ENCODE data around the gene NRROS. TPM values are rescaled to one million over a fixed set of nuclear protein-coding genes. Genes with fewer than 3 reads are reported as not detected.

Gene NRROS
- polyA plus RNA-seq, 1 of the 3 experiments (the other 2 are of a cell fraction), result 0.25 TPM

GRCh38 chr3:196661400-196661799 lies 21.9 kb downstream of the NRROS start:
- DNase-seq, result no peak

GRCh38 chr3:196662033-196662432 lies 22.5 kb downstream of the NRROS start:
- Histone ChIP-seq H3K9me2 (no peaks in the 10 kb centered on the region), H4K20me1 (ENCODE audit: insufficient read depth) (no peaks in the 10 kb centered on the region), H3K27me3 (ENCODE audit: insufficient read depth) (no peaks in the 10 kb centered on the region), H3K9me3 (no peaks in the 10 kb centered on the region), H3F3A (replicated peaks; ENCODE audit: insufficient read depth) (peaks cover 5% of the 10 kb centered on the region), H2AFZ (ENCODE audit: low read depth) (no peak overlapping the region), H3K9ac (no peak overlapping the region), H3K79me2 (ENCODE audit: insufficient read depth) (no peaks in the 10 kb centered on the region), H3K4me2 (no peak overlapping the region), H3K36me3 (replicated peaks in 1 of 2; ENCODE audit: control insufficient read depth in 1 of 2, insufficient read depth in 2 of 2, low read length in 1 of 2) (no peaks in the 10 kb centered on the region), H3K4me3 (ENCODE audit: low read depth in 2 of 2, low read length in 1 of 2) (no peak overlapping the region), H3K27ac (ENCODE audit: low read depth in 2 of 2, low read length in 1 of 2) (no peak overlapping the region), H3K4me1 (ENCODE audit: control insufficient read depth in 1 of 2, insufficient read depth in 2 of 2, low read depth in 1 of 2, low read length in 1 of 2) (peaks cover 5 to 8% of the 10 kb centered on the region in 2 experiments; a peak in 2 of 4 replicates)
- CTCF ChIA-PET, result interaction anchor here (1.0 kb wide), 1 partner anchor 32 kb away, joined by 3 read pairs; no protein-coding TSS in a partner anchor
- WGBS (ENCODE audit: low lambda C conversion rate), result 94% methylated on average over 13 of the region's 13 CpGs
- POLR2A ChIA-PET, result no interaction called here
- no peak for DNase-seq
- TF ChIP-seq TEAD4 (IDR thresholded peaks at IDR 0.05; ENCODE audit: borderline replicate concordance, insufficient read depth) (no peak), GABPA (IDR thresholded peaks at IDR 0.05; ENCODE audit: low read depth) (no peak), PBX3 (IDR thresholded peaks at IDR 0.05) (no peak), FOXJ3 (CRISPR knock-in tag; IDR thresholded peaks at IDR 0.05) (no peak), MAX (IDR thresholded peaks at IDR 0.05; ENCODE audit: low read depth) (no peak), TAF1 (IDR thresholded peaks at IDR 0.05; ENCODE audit: borderline replicate concordance, low read depth, low read length) (no peak), TCF12 (IDR thresholded peaks at IDR 0.05) (no peak), REST (IDR thresholded peaks at IDR 0.05; ENCODE audit: low read depth, low read length) (no peak), MEF2A (IDR thresholded peaks at IDR 0.05; ENCODE audit: borderline replicate concordance, low read depth) (no peak)

More at GRCh38 chr3:196661400-196661799, 21.9 kb downstream of the NRROS start:
- H3K27me3 ChIP-seq (ENCODE audit: insufficient read depth), result no peaks in the 10 kb centered on the region
- ChIA-PET CTCF (interaction anchor here (1.0 to 1.7 kb wide), 2 partner anchors 23 to 51 kb away, joined by 4 read pairs; no protein-coding TSS in a partner anchor), POLR2A (no interaction called here)
- H3K79me2 ChIP-seq (ENCODE audit: insufficient read depth), result no peaks in the 10 kb centered on the region
- H3K27ac ChIP-seq (ENCODE audit: low read depth in 2 of 2, low read length in 1 of 2), result no peak overlapping the region
- H2AFZ ChIP-seq (ENCODE audit: low read depth), result no peak overlapping the region
- peaks cover 5% of the 10 kb centered on the region for H3F3A ChIP-seq (replicated peaks; ENCODE audit: insufficient read depth)
- H3K9me3 ChIP-seq, result no peaks in the 10 kb centered on the region
- no peak overlapping the region for H3K4me3 ChIP-seq (ENCODE audit: low read depth in 2 of 2, low read length in 1 of 2)
- 77% methylated on average over 5 of the region's 16 CpGs for WGBS (ENCODE audit: low lambda C conversion rate)
- TF ChIP-seq GABPA (IDR thresholded peaks at IDR 0.05; ENCODE audit: low read depth), result no peak
- TF ChIP-seq FOSL2 (IDR thresholded peaks at IDR 0.05; ENCODE audit: borderline replicate concordance, low read depth), result no peak
- TF ChIP-seq CTCF (IDR thresholded peaks at IDR 0.05), result no peak
- no peak for TF ChIP-seq TAF1 (IDR thresholded peaks at IDR 0.05; ENCODE audit: borderline replicate concordance, low read depth, low read length)
- TF ChIP-seq EP300 (IDR thresholded peaks at IDR 0.05; ENCODE audit: borderline replicate concordance in 1 of 2, low read depth in 1 of 2, low read length in 1 of 2), result no peak
- TF ChIP-seq FOXM1 (IDR thresholded peaks at IDR 0.05; ENCODE audit: low read depth), result no peak
- TF ChIP-seq NFIC (IDR thresholded peaks at IDR 0.05; ENCODE audit: borderline replicate concordance), result no peak; the same call in 1 of the 2 replicates
- TF ChIP-seq FOXJ3 (CRISPR knock-in tag; IDR thresholded peaks at IDR 0.05), result no peak
- no peak for TF ChIP-seq USF1 (IDR thresholded peaks at IDR 0.05; ENCODE audit: borderline replicate concordance, low read depth)
- no peak for TF ChIP-seq MEF2A (IDR thresholded peaks at IDR 0.05; ENCODE audit: borderline replicate concordance, low read depth)
- no peaks in the 10 kb centered on the region for H3K36me3 ChIP-seq (replicated peaks in 1 of 2; ENCODE audit: control insufficient read depth in 1 of 2, insufficient read depth in 2 of 2, low read length in 1 of 2)
- H3K9me2 ChIP-seq, result no peaks in the 10 kb centered on the region
- no peak overlapping the region for H3K4me2 ChIP-seq
- peaks cover 5 to 8% of the 10 kb centered on the region in 2 experiments; a peak in 2 of 4 replicates for H3K4me1 ChIP-seq (ENCODE audit: control insufficient read depth in 1 of 2, insufficient read depth in 2 of 2, low read depth in 1 of 2, low read length in 1 of 2)
- H3K9ac ChIP-seq, result no peak overlapping the region
- H4K20me1 ChIP-seq (ENCODE audit: insufficient read depth), result no peaks in the 10 kb centered on the region
